ENCODE measurements around the gene POLR3K.

GRCh38 chr16:44655-45054 lies 8.8 kb downstream of the POLR3K start:
- TF ChIP-seq CTCF (IDR thresholded peaks at IDR 0.05; ENCODE audit: insufficient read depth, low read depth, low read length) (no peak), EZH2 (IDR thresholded peaks at IDR 0.05; ENCODE audit: insufficient read depth, low read length) (no peak)
